GM12865 (cell line): Measurements from ENCODE around the gene L1CAM.
A peak's percentile ranks its signal among the peaks of the same experiment; 100 is the strongest.

Experiments used
- DNase-seq: peaks from one replicate; pipeline ENCODE4 v3.0.0; 2010; ENCODE audit warnings: low read depth
- H3K4me3 ChIP-seq: 2 replicates; pipeline ENCODE4 v1.5.1; 2011; ENCODE audit warnings: mild to moderate bottlenecking, low read depth, low read length, control low read depth
- CTCF ChIP-seq: IDR thresholded peaks from 2 replicates; pipeline ENCODE4 v1.5.1; 2011; ENCODE audit warnings: low read length, control low read depth, low read depth, inconsistent platforms; ENCODE audit not compliant: insufficient read depth; ENCODE audit errors: missing control alignments

L1CAM gene

GRCh38 chrX:153885208-153885787 is 675 bp downstream of the L1CAM start:
- no peak overlapping the region for H3K4me3 ChIP-seq
- DNase-seq: no peak

GRCh38 chrX:153884590-153884989 is 1.4 kb downstream of the L1CAM start:
- TF ChIP-seq CTCF: peak; percentile 18
- no peak for DNase-seq
- no peak overlapping the region for H3K4me3 ChIP-seq

More at GRCh38 chrX:153885208-153885787, 675 bp downstream of the L1CAM start:
- TF ChIP-seq CTCF: no peak

- no peak for DNase-seq
- TF ChIP-seq CTCF: no peak
- no peak overlapping the region for H3K4me3 ChIP-seq
Observed at GRCh38 chrX:153884136-153884535, 1.8 kb downstream of the L1CAM start.

- no peak overlapping the region for H3K4me3 ChIP-seq
- TF ChIP-seq CTCF: no peak
- DNase-seq: no peak
Observed at GRCh38 chrX:153883163-153883843, 2.7 kb downstream of the L1CAM start.

- no peak for DNase-seq
- no peak for TF ChIP-seq CTCF
- no peak overlapping the region for H3K4me3 ChIP-seq
Observed at GRCh38 chrX:153882557-153882956, 3.4 kb downstream of the L1CAM start.

- no peak overlapping the region for H3K4me3 ChIP-seq
- no peak for TF ChIP-seq CTCF
Observed at GRCh38 chrX:153882086-153882498, 3.9 kb downstream of the L1CAM start.

GRCh38 chrX:153881281-153881680 is 4.7 kb downstream of the L1CAM start:
- TF ChIP-seq CTCF: no peak
- H3K4me3 ChIP-seq: no peak overlapping the region
- no peak for DNase-seq

More at GRCh38 chrX:153882086-153882498, 3.9 kb downstream of the L1CAM start:
- no peak for DNase-seq
